SJCRH30 (cell line): Measurements from ENCODE around the gene GLRA3. TPM values are rescaled to one million over a fixed set of nuclear protein-coding genes. Genes with fewer than 3 reads are reported as not detected.
"Not testable (repeated sequence)": the region's sequence is repeated elsewhere in the genome, so short reads cannot be mapped to it uniquely, and the experiment has no call there.

Source experiments
- DNase-seq, 2 experiments: peaks; one replicate each; pipeline ENCODE4 v3.0.0-alpha.2; 2015 to 2020
- H3K27ac ChIP-seq: fragments of 250-450 bp; sonication (Bioruptor Pico); 2 replicates; pipeline ENCODE4 v1.5.1; 2020; ENCODE audit warnings: mild to moderate bottlenecking, moderate library complexity
- H3K27me3 ChIP-seq: fragments of 250-450 bp; sonication (Bioruptor Pico); 2 replicates; pipeline ENCODE4 v1.5.1; 2020; ENCODE audit warnings: mild to moderate bottlenecking, moderate library complexity
- H3K36me3 ChIP-seq: fragments of 250-450 bp; sonication (Bioruptor Pico); 2 replicates; pipeline ENCODE4 v1.5.1; 2020; ENCODE audit warnings: mild to moderate bottlenecking, moderate library complexity
- H3K4me1 ChIP-seq: fragments of 250-450 bp; sonication (Bioruptor Pico); 2 replicates; pipeline ENCODE4 v1.5.1; 2020; ENCODE audit warnings: mild to moderate bottlenecking, moderate library complexity
- H3K4me3 ChIP-seq: fragments of 250-450 bp; sonication (Bioruptor Pico); 2 replicates; pipeline ENCODE4 v1.5.1; 2020; ENCODE audit warnings: mild to moderate bottlenecking, moderate library complexity
- H3K9me3 ChIP-seq: fragments of 250-450 bp; sonication (Bioruptor Pico); replicated peaks from 2 replicates; pipeline ENCODE4 v1.5.1; 2020; ENCODE audit warnings: mild to moderate bottlenecking, moderate library complexity
- total RNA-seq: library from RNA; depleted of rRNA; stranded (reverse); fragments of >200 nt; shearing (Covaris generic); gene quantifications from 2 replicates; pipeline ENCODE4 v1.2.3, GENCODE V29; 2014

The GLRA3 gene
- total RNA-seq, 1 experiment from 2014 or later, result not detected

GRCh38 chr4:174853629-174854028 lies 24.6 kb upstream of the GLRA3 start:
- Histone ChIP-seq H3K36me3 (no peaks in the 10 kb centered on the region), H3K4me3 (no peak overlapping the region), H3K9me3 (no peaks in the 10 kb centered on the region), H3K27ac (no peak overlapping the region), H3K4me1 (no peaks in the 10 kb centered on the region), H3K27me3 (no peaks in the 10 kb centered on the region)
- DNase-seq, result no peak

GRCh38 chr4:174848596-174848995 lies 19.5 kb upstream of the GLRA3 start:
- DNase-seq, result no peak
- H3K4me1 ChIP-seq, result no peaks in the 10 kb centered on the region
- H3K27ac ChIP-seq, result no peak overlapping the region
- no peaks in the 10 kb centered on the region for H3K9me3 ChIP-seq
- H3K27me3 ChIP-seq, result no peaks in the 10 kb centered on the region
- H3K4me3 ChIP-seq, result no peak overlapping the region
- H3K36me3 ChIP-seq, result no peaks in the 10 kb centered on the region

GRCh38 chr4:174847801-174848427 lies 18.9 kb upstream of the GLRA3 start:
- no peak for DNase-seq
- Histone ChIP-seq H3K4me3 (no peak overlapping the region), H3K9me3 (no peaks in the 10 kb centered on the region), H3K36me3 (no peaks in the 10 kb centered on the region), H3K27me3 (no peaks in the 10 kb centered on the region), H3K4me1 (no peaks in the 10 kb centered on the region), H3K27ac (no peak overlapping the region)

DNA sequence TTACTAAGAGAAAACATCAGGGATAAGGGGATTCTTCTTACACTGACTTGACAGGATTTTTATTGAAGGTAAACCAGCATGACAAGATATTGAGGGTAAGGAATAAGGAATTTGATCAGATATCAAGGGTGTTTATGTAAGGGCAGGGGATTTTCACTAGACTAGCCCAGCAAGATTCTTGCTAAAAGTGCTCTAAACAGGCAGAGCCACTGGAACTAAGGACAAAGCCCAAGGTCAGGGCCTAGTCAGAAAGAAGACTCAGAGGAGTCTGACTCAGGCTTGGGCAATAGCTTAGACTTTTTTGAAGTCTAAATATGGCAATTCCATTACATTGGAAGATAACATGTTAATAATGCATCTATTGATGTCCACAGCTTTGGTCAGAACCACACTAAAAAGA lies 6.5 kb upstream of the GLRA3 start:
- Histone ChIP-seq H3K9me3 (no peaks in the 10 kb centered on the region), H3K4me1 (no peaks in the 10 kb centered on the region), H3K27me3 (no peaks in the 10 kb centered on the region), H3K36me3 (no peaks in the 10 kb centered on the region), H3K27ac (no peak overlapping the region), H3K4me3 (no peak overlapping the region)
- DNase-seq, result no peak

- H3K36me3 ChIP-seq, result no peaks in the 10 kb centered on the region
Measured at GRCh38 chr4:174834477-174834876, 5.4 kb upstream of the GLRA3 start.

GRCh38 chr4:174826660-174827059 lies 2.4 kb downstream of the GLRA3 start:
- Histone ChIP-seq H3K9me3 (no peaks in the 10 kb centered on the region), H3K27ac (no peak overlapping the region), H3K4me1 (no peaks in the 10 kb centered on the region), H3K4me3 (no peak overlapping the region), H3K27me3 (no peaks in the 10 kb centered on the region), H3K36me3 (no peaks in the 10 kb centered on the region)
- DNase-seq, result no peak

More at GRCh38 chr4:174834477-174834876, 5.4 kb upstream of the GLRA3 start:
- H3K9me3 ChIP-seq, result no peaks in the 10 kb centered on the region
- DNase-seq, result no peak
- no peaks in the 10 kb centered on the region for H3K27me3 ChIP-seq
- no peak overlapping the region for H3K4me3 ChIP-seq
- no peaks in the 10 kb centered on the region for H3K4me1 ChIP-seq
- no peak overlapping the region for H3K27ac ChIP-seq

GRCh38 chr4:174815282-174815681 lies 13.8 kb downstream of the GLRA3 start:
- H3K4me1 ChIP-seq, result no peaks in the 10 kb centered on the region
- no peaks in the 10 kb centered on the region for H3K9me3 ChIP-seq
- no peaks in the 10 kb centered on the region for H3K36me3 ChIP-seq
- no peak overlapping the region for H3K27ac ChIP-seq
- H3K4me3 ChIP-seq, result no peak overlapping the region
- no peaks in the 10 kb centered on the region for H3K27me3 ChIP-seq
- no peak for DNase-seq

DNA sequence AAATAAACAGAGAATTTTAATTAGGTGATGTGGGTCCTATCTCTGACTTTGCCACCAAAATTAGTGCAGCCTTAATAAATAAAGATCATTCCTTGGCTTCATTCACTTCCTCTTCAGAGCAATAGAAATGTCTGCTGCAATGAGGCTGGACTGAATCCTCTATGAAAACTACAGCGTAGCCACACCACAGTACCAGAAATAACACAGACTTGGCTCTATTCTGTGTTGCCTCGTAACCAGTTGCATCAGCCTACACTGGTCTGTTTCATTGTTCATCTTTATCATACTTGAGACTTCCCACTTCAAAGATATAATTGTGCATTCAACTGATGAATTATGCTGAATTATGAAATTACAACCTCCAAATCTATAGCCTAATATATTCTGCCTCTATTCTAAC lies 15.8 kb downstream of the GLRA3 start:
- DNase-seq, result no peak
- Histone ChIP-seq H3K27ac (no peak overlapping the region), H3K9me3 (no peaks in the 10 kb centered on the region), H3K4me3 (no peak overlapping the region), H3K36me3 (no peaks in the 10 kb centered on the region), H3K4me1 (no peaks in the 10 kb centered on the region), H3K27me3 (no peaks in the 10 kb centered on the region)

- no peaks in the 10 kb centered on the region for H3K4me1 ChIP-seq
- DNase-seq, result no peak
- H3K9me3 ChIP-seq, result no peaks in the 10 kb centered on the region
- no peaks in the 10 kb centered on the region for H3K27me3 ChIP-seq
- no peak overlapping the region for H3K4me3 ChIP-seq
- no peaks in the 10 kb centered on the region for H3K36me3 ChIP-seq
- H3K27ac ChIP-seq, result no peak overlapping the region
Measured at GRCh38 chr4:174810834-174811233, 18.2 kb downstream of the GLRA3 start.

DNA sequence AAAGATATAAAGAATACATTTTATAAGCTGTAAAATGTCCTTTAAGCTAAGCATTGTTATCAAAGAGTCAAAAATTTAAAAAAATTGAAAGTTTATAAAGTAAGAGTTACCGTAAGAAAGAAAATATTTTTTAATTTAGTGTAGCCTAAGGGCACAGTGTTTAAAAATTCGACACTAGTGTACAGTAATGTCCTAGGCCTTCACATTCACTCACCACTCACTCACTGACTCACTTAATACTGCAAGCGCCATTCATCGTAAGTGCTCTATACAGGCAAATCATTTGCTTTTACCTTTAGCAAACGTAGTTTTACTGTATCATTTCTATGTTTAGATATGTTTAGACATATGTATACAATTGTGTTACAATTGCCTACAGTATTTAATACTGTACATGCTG lies 20.2 kb downstream of the GLRA3 start:
- no peak overlapping the region for H3K27ac ChIP-seq
- no peaks in the 10 kb centered on the region for H3K27me3 ChIP-seq
- no peak overlapping the region for H3K4me3 ChIP-seq
- no peaks in the 10 kb centered on the region for H3K4me1 ChIP-seq
- H3K9me3 ChIP-seq, result no peaks in the 10 kb centered on the region
- no peak for DNase-seq
- H3K36me3 ChIP-seq, result no peaks in the 10 kb centered on the region

GRCh38 chr4:174808119-174808518 lies 20.9 kb downstream of the GLRA3 start:
- Histone ChIP-seq H3K9me3 (no peaks in the 10 kb centered on the region), H3K27ac (no peak overlapping the region), H3K36me3 (no peaks in the 10 kb centered on the region), H3K27me3 (no peaks in the 10 kb centered on the region), H3K4me3 (no peak overlapping the region), H3K4me1 (no peaks in the 10 kb centered on the region)
- no peak for DNase-seq

GRCh38 chr4:174805746-174806145 lies 23.3 kb downstream of the GLRA3 start:
- no peaks in the 10 kb centered on the region for H3K9me3 ChIP-seq
- H3K36me3 ChIP-seq, result no peaks in the 10 kb centered on the region

GRCh38 chr4:174794543-174795094 lies 34.4 kb downstream of the GLRA3 start:
- Histone ChIP-seq H3K4me1 (no peaks in the 10 kb centered on the region), H3K36me3 (no peaks in the 10 kb centered on the region), H3K4me3 (no peak overlapping the region), H3K9me3 (no peaks in the 10 kb centered on the region), H3K27ac (no peak overlapping the region), H3K27me3 (no peaks in the 10 kb centered on the region)
- no peak for DNase-seq

More at GRCh38 chr4:174805746-174806145, 23.3 kb downstream of the GLRA3 start:
- no peak overlapping the region for H3K27ac ChIP-seq
- no peaks in the 10 kb centered on the region for H3K27me3 ChIP-seq
- no peaks in the 10 kb centered on the region for H3K4me1 ChIP-seq
- H3K4me3 ChIP-seq, result no peak overlapping the region
- DNase-seq, result no peak

GRCh38 chr4:174789657-174790056 lies 39.4 kb downstream of the GLRA3 start:
- H3K27ac ChIP-seq, result no peak overlapping the region
- H3K27me3 ChIP-seq, result no peaks in the 10 kb centered on the region
- DNase-seq, result no peak
- no peaks in the 10 kb centered on the region for H3K36me3 ChIP-seq
- no peaks in the 10 kb centered on the region for H3K9me3 ChIP-seq
- H3K4me1 ChIP-seq, result no peaks in the 10 kb centered on the region
- H3K4me3 ChIP-seq, result no peak overlapping the region

DNA sequence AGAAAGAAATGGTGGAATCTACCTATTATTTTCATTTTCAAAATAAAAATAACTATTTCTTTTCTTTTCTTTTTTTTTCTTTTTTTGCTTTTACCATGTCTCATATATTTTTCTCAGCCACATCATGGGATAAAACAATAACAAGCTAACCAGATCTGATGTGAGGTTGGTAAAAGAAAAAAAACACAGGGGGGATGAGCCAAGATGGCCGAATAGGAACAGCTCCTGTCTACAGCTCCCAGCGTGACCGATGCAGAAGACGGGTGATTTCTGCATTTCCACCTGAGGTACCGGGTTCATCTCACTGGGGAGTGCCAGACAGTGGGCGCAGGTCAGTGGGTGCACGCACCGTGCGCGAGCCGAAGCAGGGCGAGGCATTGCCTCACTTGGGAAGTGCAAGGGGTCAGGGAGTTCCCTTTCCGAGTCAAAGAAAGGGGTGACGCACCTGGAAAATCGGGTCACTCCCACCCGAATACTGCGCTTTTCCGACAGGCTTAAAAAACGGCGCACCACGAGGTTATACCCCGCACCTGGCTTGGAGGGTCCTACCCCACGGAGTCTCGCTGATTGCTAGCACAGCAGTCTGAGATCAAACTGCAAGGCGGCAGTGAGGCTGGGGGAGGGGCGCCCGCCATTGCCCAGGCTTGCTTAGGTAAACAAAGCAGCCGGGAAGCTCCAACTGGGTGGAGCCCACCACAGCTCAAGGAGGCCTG lies 50.6 kb downstream of the GLRA3 start:
- H3K9me3 ChIP-seq, H3K4me1 ChIP-seq, H3K27me3 ChIP-seq, H3K36me3 ChIP-seq, H3K4me3 ChIP-seq, H3K27ac ChIP-seq, DNase-seq: not testable (repeated sequence)

GRCh38 chr4:174775366-174775765 lies 53.7 kb downstream of the GLRA3 start:
- H3K27me3 ChIP-seq, result no peaks in the 10 kb centered on the region
- DNase-seq, result no peak
- H3K9me3 ChIP-seq, result no peaks in the 10 kb centered on the region
- H3K36me3 ChIP-seq, result no peaks in the 10 kb centered on the region
- H3K27ac ChIP-seq, result no peak overlapping the region
- no peak overlapping the region for H3K4me3 ChIP-seq
- H3K4me1 ChIP-seq, result no peaks in the 10 kb centered on the region
